Measurements from ENCODE around the gene RPS6KA3.

The RPS6KA3 gene

DNA sequence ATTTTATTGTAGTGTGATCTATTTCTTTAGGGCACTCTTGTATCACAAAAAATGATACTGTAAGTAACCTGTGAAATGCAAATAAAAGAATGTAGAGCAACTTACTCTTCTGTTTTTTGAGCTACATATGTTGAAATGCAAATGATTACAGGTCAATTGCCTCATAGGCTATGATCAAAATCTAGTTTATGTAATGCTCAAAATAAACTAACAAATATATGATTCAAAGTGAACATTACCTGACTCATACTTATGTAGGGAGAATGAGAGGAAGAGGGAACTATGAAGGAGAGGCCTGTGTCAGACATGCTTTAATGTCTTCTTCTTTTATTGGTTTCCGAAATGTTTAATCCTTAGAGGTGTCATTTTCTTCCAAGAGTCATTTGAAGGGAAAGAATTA, 5.0 kb upstream of the RPS6KA3 start:
- TF ChIP-seq, protein P1, sequence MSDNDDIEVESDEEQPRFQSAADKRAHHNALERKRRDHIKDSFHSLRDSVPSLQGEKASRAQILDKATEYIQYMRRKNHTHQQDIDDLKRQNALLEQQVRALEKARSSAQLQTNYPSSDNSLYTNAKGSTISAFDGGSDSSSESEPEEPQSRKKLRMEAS (IDR thresholded peaks at IDR 0.05): no peak
- TF ChIP-seq NFIC (IDR thresholded peaks at IDR 0.05): no peak

DNA sequence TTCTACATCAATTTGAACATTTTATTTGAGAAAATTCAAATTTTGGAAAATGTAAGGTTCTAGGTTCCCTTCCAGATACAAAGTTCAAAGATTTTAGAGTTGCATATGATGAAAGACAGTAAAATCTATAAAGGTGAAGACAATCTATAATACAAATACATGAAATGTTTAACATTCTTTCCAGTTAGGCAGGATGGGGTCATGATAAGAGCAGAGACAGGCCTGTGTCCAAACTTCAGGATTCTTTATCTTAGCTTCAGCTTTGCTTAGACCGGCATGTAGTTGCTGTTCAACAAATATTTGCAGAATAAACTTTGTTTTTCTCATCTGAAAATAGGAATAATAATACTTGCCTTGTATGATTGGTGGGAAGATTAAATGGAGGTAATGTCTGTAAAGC, 4.5 kb upstream of the RPS6KA3 start:
- TF ChIP-seq, protein P2, sequence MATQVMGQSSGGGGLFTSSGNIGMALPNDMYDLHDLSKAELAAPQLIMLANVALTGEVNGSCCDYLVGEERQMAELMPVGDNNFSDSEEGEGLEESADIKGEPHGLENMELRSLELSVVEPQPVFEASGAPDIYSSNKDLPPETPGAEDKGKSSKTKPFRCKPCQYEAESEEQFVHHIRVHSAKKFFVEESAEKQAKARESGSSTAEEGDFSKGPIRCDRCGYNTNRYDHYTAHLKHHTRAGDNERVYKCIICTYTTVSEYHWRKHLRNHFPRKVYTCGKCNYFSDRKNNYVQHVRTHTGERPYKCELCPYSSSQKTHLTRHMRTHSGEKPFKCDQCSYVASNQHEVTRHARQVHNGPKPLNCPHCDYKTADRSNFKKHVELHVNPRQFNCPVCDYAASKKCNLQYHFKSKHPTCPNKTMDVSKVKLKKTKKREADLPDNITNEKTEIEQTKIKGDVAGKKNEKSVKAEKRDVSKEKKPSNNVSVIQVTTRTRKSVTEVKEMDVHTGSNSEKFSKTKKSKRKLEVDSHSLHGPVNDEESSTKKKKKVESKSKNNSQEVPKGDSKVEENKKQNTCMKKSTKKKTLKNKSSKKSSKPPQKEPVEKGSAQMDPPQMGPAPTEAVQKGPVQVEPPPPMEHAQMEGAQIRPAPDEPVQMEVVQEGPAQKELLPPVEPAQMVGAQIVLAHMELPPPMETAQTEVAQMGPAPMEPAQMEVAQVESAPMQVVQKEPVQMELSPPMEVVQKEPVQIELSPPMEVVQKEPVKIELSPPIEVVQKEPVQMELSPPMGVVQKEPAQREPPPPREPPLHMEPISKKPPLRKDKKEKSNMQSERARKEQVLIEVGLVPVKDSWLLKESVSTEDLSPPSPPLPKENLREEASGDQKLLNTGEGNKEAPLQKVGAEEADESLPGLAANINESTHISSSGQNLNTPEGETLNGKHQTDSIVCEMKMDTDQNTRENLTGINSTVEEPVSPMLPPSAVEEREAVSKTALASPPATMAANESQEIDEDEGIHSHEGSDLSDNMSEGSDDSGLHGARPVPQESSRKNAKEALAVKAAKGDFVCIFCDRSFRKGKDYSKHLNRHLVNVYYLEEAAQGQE (IDR thresholded peaks at IDR 0.05; ENCODE audit: low read depth): no peak
- TF ChIP-seq CREB1 (IDR thresholded peaks at IDR 0.05; ENCODE audit: low read depth): no peak

DNA sequence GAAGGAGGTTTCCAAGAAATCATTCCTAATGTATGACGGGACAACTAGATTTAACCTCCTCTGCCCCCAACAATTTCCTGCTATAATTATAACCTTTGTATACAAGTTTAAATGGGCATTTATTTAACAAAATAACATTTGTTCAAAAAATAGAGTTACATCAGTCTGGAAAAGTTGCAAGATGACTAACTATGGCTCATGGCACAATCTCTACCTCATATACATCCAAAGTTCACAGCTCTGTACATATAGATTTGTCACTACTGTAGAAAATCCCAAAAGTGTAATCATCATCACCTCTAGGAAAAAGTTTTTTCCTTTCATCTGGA, 3.8 kb upstream of the RPS6KA3 start:
- TF ChIP-seq TEAD4 (IDR thresholded peaks at IDR 0.05) (no peak), RAD21 (IDR thresholded peaks at IDR 0.05; ENCODE audit: low read depth) (no peak), CREB1 (IDR thresholded peaks at IDR 0.05; ENCODE audit: low read depth) (no peak), NFIC (IDR thresholded peaks at IDR 0.05) (no peak), CEBPB (IDR thresholded peaks at IDR 0.05) (no peak), ZBTB7A (IDR thresholded peaks at IDR 0.05; ENCODE audit: low read depth) (no peak)

DNA sequence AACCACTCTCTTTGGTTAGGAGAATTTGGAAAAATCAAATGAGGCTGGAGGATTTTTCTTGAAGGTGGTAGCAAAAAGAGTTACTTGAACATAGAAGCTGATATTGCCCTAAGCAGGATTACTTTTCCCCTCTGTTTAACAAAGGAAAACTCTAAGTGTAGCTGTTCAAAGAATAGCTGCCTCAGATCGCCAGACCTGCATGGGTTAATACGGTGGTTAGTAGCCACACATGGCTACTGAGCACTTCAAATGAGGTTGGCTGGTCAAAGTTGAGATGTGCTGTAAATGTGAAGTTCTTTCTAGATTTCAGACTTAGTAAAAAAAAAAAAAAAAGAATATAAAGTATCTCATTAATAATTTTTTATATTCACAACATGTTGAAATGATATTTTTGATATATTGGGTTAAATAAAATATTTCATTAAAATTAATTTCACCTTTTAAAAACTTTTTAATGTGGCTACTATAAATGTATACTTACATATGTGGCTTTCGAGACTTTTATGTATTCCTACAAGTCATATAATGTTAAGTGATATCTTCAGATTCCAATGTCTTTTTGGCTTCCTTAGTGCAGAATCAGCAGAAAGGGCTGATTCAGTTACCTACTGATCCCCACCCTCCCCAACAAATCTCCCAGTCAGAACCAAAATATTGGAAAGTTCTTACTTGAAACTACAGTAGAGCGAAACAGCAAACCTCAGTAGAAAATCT, 3.3 kb upstream of the RPS6KA3 start:
- TF ChIP-seq TAF1 (IDR thresholded peaks at IDR 0.05; ENCODE audit: low read depth): no peak
- TF ChIP-seq TEAD4 (IDR thresholded peaks at IDR 0.05): no peak
- no peak for TF ChIP-seq CREB1 (IDR thresholded peaks at IDR 0.05; ENCODE audit: low read depth)
- no peak for TF ChIP-seq EGR1 (IDR thresholded peaks at IDR 0.05)
- TF ChIP-seq, protein P1 (IDR thresholded peaks at IDR 0.05): no peak
- no peak for TF ChIP-seq YY1 (IDR thresholded peaks at IDR 0.05; ENCODE audit: low read depth)
- TF ChIP-seq ZBTB7A (IDR thresholded peaks at IDR 0.05; ENCODE audit: low read depth): no peak
- no peak for TF ChIP-seq FOXM1 (IDR thresholded peaks at IDR 0.05; ENCODE audit: borderline replicate concordance, low read depth)
- no peak for TF ChIP-seq TCF12 (IDR thresholded peaks at IDR 0.05; ENCODE audit: low read depth)
- TF ChIP-seq, protein P2 (IDR thresholded peaks at IDR 0.05; ENCODE audit: low read depth): no peak
- no peak for TF ChIP-seq CEBPB (IDR thresholded peaks at IDR 0.05)
- TF ChIP-seq NFIC (IDR thresholded peaks at IDR 0.05): no peak
- no peak for TF ChIP-seq RAD21 (IDR thresholded peaks at IDR 0.05; ENCODE audit: low read depth)
- TF ChIP-seq EP300 (IDR thresholded peaks at IDR 0.05; ENCODE audit: borderline replicate concordance): no peak
- TF ChIP-seq, protein P3, sequence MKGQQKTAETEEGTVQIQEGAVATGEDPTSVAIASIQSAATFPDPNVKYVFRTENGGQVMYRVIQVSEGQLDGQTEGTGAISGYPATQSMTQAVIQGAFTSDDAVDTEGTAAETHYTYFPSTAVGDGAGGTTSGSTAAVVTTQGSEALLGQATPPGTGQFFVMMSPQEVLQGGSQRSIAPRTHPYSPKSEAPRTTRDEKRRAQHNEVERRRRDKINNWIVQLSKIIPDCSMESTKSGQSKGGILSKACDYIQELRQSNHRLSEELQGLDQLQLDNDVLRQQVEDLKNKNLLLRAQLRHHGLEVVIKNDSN (IDR thresholded peaks at IDR 0.05): no peak

DNA sequence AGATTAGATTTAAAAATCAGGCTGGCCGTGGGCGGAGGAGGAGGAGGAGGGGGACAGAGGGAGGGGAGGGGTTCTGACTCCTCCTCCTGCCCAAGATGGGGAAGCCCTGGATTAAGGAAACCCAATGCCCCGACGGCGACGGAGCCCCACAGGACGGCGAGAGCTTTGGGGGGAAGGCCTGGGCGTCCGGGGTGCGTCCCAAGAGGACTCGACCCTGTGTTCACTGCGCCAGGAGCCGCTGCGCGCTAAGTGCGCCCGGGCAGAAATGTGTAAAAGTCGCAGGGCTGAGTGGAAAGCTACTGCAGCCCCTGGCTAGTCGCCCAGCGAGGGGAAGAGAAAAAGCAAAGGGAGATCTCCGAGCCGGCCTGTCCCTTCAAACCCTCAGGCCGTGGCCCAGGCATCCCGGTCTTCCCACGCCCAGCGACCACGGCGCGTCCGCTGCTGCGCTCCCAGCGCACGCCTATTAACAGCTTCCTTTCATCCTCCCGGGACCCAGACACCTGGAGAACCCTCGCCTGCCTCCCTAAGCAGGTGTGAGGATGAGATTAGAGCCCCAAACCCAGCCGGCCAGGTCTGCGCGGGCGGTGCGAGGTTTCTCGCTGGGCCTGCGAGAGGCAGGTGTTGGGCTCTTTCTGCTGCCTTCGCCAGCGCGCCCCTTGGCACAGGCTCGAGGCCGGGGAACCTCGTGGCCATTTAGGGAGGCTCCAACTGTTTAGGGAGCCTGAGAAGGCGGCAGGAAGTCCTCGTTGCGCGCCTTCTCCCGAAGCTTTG, 1.4 kb upstream of the RPS6KA3 start:
- TF ChIP-seq TAF1 (IDR thresholded peaks at IDR 0.05; ENCODE audit: low read depth): no peak

DNA sequence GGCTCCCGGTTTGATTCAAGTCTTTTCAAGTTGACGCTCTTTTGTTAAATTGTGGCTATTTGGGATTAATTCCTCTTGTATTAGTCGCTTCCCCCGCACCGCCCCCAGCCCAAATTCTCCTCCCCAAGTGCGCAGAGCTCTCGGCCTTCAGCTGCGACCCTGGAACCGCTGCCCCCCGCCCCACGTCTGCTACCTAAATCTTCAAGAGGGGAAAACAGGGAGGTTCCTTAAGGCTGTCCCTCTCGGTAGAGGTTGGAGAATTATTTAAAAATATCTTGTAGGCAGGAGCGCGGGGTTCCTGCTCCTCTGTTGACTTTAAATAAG, 860 bp upstream of the RPS6KA3 start:
- no peak for TF ChIP-seq RAD21 (IDR thresholded peaks at IDR 0.05; ENCODE audit: low read depth)
- no peak for TF ChIP-seq FOXM1 (IDR thresholded peaks at IDR 0.05; ENCODE audit: borderline replicate concordance, low read depth)
- TF ChIP-seq, protein P3 (IDR thresholded peaks at IDR 0.05): no peak
- no peak for TF ChIP-seq CEBPB (IDR thresholded peaks at IDR 0.05)
- no peak for TF ChIP-seq TEAD4 (IDR thresholded peaks at IDR 0.05)
- TF ChIP-seq EGR1 (IDR thresholded peaks at IDR 0.05): no peak
- TF ChIP-seq, protein P1 (IDR thresholded peaks at IDR 0.05): no peak
- TF ChIP-seq YY1 (IDR thresholded peaks at IDR 0.05; ENCODE audit: low read depth): no peak
